WERI-Rb-1 (cell line): Measurements from ENCODE around the gene FAM78B.

Experiments used
- DNase-seq: peaks from one replicate; pipeline ENCODE4 v3.0.0-alpha.2; 2020
- H3K27ac ChIP-seq: fragments of 250-450 bp; sonication (Bioruptor Pico); 2 replicates; pipeline ENCODE4 v1.5.1; 2020; ENCODE audit warnings: mild to moderate bottlenecking, moderate library complexity
- H3K27me3 ChIP-seq: fragments of 250-450 bp; sonication (Bioruptor Pico); 2 replicates; pipeline ENCODE4 v1.5.1; 2021; ENCODE audit warnings: mild to moderate bottlenecking, low read depth, moderate library complexity; ENCODE audit not compliant: insufficient read depth, severe bottlenecking
- H3K36me3 ChIP-seq: fragments of 250-450 bp; sonication (Bioruptor Pico); 2 replicates; pipeline ENCODE4 v1.5.1; 2020; ENCODE audit warnings: mild to moderate bottlenecking, moderate library complexity
- H3K4me3 ChIP-seq: 2 replicates; pipeline ENCODE4 v1.5.1; 2011; ENCODE audit warnings: low read depth, mild to moderate bottlenecking, control low read depth, low read length
- H3K9me3 ChIP-seq: fragments of 250-450 bp; sonication (Bioruptor Pico); 2 replicates; pipeline ENCODE4 v1.5.1; 2021; ENCODE audit warnings: mild to moderate bottlenecking, moderate library complexity; ENCODE audit not compliant: severe bottlenecking
- CTCF ChIP-seq: IDR thresholded peaks from 2 replicates; pipeline ENCODE4 v1.5.1; 2011; ENCODE audit warnings: low read depth, mild to moderate bottlenecking, control low read depth, inconsistent platforms, low read length

Gene FAM78B

GRCh38 chr1:166139735-166140134, 27.1 kb downstream of the FAM78B start:
- peak; percentile 26 for DNase-seq
- no peak overlapping the region for H3K27ac ChIP-seq
- no peaks in the 10 kb centered on the region for H3K27me3 ChIP-seq
- TF ChIP-seq CTCF: peak; percentile 49; the same call in 1 of the 2 replicates
- no peaks in the 10 kb centered on the region for H3K36me3 ChIP-seq
- no peaks in the 10 kb centered on the region for H3K9me3 ChIP-seq
- no peak overlapping the region for H3K4me3 ChIP-seq

- Histone ChIP-seq H3K4me3 (no peak overlapping the region), H3K36me3 (no peaks in the 10 kb centered on the region), H3K27ac (no peak overlapping the region), H3K9me3 (peaks cover 4% of the 10 kb centered on the region), H3K27me3 (no peaks in the 10 kb centered on the region)
- TF ChIP-seq CTCF: no peak
- DNase-seq: no peak
These were observed 30.0 kb downstream of the FAM78B start for GRCh38 chr1:166136699-166137401.

GRCh38 chr1:166136222-166136621, 30.6 kb downstream of the FAM78B start:
- Histone ChIP-seq H3K36me3 (no peaks in the 10 kb centered on the region), H3K4me3 (no peak overlapping the region), H3K27me3 (no peaks in the 10 kb centered on the region), H3K9me3 (peaks cover 4% of the 10 kb centered on the region), H3K27ac (no peak overlapping the region)
- no peak for TF ChIP-seq CTCF
- DNase-seq: peak; percentile 69

- DNase-seq: no peak
- Histone ChIP-seq H3K27ac (no peak overlapping the region), H3K27me3 (no peaks in the 10 kb centered on the region), H3K9me3 (peaks cover 4% of the 10 kb centered on the region), H3K36me3 (no peaks in the 10 kb centered on the region), H3K4me3 (no peak overlapping the region)
- no peak for TF ChIP-seq CTCF
These were observed 32.9 kb downstream of the FAM78B start for GRCh38 chr1:166133857-166134256.

GRCh38 chr1:166133276-166133841, 33.4 kb downstream of the FAM78B start:
- Histone ChIP-seq H3K4me3 (no peak overlapping the region), H3K27me3 (no peaks in the 10 kb centered on the region), H3K9me3 (peaks cover 4% of the 10 kb centered on the region), H3K36me3 (no peaks in the 10 kb centered on the region), H3K27ac (no peak overlapping the region)
- peak; percentile 22 for DNase-seq
- peak; percentile 64 for TF ChIP-seq CTCF

DNA sequence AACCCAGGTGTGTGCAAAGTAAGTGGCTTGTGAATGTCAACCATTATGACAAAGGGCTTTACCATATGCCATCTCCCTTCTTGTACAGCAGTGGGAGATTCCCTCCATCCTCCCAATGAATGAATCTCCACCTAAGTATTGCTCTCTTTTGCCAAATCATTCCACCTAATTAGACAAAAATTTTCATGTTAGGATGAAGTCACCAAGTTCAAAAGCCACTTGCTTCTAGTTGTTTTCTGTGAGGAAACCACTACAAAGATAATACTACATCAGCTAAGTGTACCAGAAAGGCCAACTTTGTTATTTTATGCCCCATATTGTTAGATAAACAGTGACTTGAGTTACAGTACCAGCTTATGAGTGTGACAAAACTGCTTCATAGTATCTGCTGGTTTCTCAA, 34.3 kb downstream of the FAM78B start:
- Histone ChIP-seq H3K27ac (no peak overlapping the region), H3K9me3 (peaks cover 4% of the 10 kb centered on the region), H3K4me3 (no peak overlapping the region), H3K36me3 (no peaks in the 10 kb centered on the region), H3K27me3 (no peaks in the 10 kb centered on the region)
- TF ChIP-seq CTCF: no peak
- DNase-seq: no peak
